ENCODE results near the gene SIX2.

The SIX2 gene

DNA sequence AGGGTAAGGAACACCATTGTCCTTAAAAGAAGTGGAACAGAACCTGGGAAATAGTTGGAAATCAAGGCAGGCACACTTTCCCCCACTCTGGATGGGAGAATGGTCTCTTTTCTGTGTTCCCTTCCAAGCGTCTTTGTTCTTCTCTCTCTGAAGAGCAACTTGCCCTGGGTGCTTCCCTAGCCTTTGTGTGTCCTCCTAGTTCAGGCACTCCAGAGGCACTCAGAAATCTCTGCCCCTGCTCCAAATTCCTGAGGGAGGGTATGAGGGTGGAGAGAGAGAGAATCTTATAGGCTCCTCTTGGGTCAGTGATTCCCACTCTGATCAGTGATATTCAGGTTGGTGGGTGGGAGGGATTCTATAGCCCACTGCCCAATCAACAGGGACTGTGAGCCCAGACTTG, 8.8 kb upstream of the SIX2 start:
- no peak for DNase-seq (ENCODE audit: low read depth)

DNA sequence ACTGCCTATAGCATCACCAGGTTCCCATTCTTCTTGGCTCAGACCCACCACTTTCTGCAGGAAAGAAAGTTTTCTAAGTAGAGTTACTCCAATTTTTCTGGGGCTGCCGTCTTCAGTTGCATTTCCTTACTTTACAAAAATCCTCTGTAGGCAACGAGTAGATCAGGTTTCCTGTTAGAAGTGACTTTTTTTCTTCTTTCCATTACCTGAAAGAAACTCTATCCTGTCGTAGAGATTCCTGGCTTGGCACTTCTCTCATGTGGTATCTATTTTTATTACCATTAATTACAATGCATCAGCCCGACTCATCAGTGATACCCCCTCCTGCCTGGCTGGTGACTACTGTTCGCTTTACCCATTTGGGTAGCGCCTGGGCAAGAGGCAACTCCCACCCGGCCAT, 5.6 kb upstream of the SIX2 start:
- no peak for DNase-seq (ENCODE audit: low read depth)

DNA sequence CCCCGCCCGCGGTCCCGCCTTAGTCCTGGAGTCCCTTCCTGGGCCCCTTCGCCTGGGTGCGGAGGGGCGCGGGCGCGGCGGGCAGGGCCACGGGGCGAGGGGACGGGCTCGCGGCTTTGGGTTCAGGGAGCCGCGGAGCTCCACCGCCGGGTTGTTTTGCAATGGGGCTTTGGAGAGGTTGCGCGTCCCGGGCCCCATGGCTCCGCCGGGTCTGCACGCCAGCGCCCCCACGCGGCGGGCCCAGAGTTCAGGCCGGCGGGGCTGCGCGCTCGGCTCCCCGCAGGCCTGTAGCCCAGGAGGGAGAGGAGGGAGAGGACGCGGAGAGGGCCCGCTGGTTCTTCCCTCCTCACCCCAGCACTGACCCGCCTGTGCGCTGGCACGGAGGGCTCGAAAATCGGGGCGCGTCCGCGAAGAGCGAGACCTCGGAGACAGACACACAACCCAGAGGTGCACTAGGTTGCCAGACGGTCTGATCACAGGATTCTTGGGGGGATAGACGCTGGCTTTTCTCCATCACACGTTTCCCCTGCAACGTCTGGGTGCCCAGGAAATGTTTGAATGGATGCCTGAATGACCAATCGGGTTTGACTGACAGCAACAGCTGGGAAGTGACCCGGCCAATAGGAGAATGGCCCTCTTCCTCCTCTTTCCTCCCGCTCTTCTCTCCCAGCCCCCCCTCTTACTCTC, 4.9 kb upstream of the SIX2 start:
- no peak for DNase-seq (ENCODE audit: low read depth)

DNA sequence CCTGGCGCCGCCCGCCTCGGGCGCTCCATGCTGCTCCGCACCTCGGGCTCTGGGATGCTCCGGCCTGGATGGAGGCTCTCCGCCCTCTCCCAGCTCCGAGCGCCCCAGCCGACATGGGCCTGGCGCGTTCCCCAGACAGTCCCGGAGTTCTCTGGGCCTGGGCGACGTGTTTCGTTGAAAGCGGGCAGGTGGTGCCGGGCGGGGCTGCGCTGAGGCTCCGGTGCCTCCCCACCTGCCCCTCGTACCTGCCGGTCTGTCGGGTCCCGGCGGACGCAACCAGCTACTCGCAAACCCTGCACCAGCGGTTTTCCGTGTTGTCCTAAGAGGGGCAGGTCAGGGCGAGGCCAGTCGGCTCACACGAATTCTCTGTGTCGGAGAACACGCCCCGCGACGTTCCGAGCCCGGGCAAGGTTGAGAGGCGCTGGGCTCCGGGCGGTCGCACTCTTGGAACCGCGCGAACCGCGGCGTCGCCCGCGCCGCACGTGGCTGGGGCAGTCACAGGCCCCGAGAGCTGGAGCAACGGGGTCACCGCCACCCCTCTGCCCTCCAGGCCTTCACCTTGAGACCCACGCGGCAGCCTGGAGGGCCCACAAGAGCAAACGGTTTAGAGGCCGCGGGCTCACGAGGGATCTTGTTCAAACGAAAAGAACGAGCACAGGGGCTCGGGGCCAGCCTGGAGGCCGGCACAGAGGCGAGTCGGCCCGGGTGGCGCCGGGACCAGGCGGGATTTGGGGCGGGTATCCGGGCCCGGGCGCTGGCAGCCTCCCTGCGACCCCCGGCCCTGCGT, 4.2 kb upstream of the SIX2 start:
- no peak for DNase-seq (ENCODE audit: low read depth)

DNA sequence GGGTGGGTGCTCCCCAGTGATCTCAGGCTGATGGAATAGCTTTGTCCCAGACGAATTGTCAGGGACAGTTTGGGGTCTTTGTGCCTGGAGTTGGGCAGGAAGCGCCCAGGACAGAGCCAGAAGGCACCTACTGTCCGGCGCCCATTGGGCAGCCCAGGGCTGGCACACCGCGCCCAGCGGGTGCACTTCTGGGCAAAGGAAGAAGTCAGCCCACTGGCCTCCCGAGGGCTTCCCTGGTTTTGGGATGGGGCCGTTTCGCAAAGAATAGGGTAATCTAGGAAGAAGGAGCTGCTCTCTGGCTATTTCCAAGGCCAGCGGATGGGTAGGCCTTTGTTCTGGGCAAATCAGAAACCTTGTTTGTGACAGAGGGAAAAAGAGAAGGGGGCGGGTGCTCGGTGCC, 3.5 kb upstream of the SIX2 start:
- DNase-seq (ENCODE audit: low read depth): no peak

DNA sequence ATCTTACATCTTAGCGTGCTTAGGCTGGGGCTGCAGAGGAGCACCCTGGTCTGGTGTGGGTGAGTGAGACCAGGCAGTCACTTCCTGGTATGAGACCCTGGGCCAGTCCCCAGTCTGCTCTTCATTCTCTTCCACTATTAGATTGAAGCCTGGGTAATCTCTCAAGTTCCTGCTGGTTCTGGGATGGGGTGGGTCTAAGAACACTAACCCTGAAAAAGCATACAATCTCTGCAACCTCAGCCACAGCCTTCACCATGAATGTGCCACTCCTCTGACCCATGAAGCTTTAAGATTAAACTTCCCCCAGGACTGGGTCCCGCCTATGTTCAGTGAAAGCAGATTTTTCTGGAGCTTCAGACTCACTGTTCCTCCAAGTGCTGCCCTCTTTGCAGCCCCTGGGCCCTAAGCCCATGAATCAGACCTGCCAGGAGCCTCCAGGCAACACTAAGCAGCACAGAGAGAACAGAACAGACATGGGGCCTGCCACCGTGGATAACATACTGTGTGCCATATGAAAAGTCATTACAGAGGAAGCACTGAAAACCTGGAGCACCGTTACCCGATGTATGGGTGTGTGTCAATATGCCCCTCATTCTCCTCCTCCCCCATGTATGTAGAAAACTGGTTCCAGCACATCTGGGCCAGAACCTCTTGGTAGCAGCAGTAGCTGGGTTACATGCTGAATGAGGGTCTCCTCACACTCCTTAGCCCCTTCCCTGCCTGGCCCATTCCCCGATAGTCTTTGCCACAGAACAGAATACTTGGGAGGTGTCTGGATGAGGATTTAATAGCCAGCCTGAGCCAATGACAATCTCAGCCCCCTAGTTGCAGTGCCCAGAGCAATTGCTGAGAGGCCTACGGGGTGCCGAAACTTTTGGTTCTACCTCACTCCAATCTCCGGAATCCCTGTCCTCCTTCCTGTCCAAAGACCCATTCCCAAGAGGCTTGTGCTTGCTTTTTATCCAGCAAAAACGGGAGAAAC, 2.7 kb upstream of the SIX2 start:
- no peak for DNase-seq (ENCODE audit: low read depth)

DNA sequence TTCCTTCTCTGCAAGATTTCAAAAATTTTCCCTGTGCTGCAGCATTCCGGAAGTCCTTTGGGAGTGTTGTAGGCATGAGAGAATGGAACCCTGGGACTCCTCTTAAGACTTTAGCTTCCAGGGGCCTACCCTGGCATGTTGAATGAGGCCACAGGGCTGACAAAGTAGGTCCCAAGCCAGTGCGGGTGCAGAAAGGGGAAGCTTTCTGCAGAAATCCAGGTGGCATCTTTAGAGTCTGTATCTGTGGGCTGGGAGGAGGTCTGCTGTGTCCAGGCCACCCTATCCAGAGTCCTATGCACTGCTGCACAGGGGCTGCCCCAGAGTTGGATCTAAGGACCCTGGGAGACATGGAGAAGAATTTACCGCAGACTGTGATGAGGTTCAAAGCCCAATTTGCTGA, 1.9 kb upstream of the SIX2 start:
- no peak for DNase-seq (ENCODE audit: low read depth)

DNA sequence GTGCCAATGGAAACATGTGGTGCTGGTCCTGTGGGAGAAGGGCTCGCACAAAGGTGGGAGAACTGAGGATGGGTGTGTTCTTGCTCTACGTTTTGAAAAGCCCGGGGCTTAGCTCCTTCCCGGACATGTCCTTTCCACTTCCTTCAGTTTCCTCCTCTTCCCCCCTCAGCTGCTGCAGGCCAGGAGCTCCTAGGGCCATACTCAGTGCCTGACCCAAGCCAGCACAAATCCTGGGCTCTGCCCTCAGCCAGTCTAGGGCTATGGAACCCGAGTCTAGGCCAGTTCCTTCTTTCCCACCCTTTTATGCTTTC, 1.4 kb upstream of the SIX2 start:
- no peak for DNase-seq (ENCODE audit: low read depth)

DNA sequence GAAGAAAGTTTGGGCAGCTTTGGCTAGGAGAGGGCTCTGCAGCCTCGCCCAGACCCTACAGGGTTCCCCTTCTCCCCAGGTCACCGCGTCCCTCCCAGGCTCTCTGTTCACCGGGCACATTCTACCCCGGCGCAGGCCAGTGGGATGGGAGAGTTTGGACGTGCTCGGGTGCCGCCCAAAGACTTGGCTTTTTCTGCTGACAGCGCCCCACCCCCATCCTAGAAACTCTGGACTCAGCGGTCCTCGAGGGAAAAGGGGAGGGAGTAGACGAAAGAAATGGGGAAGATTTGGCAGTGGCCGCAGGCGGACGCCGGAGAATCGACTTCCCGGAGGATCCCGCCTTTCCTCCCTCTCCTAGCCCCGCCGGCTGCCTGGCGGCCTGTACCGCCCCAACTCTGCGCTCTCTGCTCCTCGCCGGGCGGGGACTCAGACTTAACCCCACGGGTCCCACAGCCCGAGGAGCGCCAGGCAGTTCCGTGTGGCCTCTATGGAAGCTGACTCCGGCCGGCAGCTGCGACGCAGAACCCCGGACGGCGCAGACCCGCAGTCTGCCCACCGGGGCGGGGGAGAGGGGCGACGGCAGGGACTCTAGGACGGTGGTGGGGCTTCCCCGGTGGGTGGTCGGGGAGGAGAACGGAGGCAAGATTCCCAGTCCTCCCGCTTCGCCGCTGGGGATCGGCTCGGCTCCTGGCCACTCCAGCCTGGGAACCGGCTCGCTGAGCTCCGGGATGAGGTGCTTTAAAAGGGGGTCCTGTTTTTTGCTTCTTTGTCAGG, 863 bp upstream of the SIX2 start:
- no peak for DNase-seq (ENCODE audit: low read depth)

DNA sequence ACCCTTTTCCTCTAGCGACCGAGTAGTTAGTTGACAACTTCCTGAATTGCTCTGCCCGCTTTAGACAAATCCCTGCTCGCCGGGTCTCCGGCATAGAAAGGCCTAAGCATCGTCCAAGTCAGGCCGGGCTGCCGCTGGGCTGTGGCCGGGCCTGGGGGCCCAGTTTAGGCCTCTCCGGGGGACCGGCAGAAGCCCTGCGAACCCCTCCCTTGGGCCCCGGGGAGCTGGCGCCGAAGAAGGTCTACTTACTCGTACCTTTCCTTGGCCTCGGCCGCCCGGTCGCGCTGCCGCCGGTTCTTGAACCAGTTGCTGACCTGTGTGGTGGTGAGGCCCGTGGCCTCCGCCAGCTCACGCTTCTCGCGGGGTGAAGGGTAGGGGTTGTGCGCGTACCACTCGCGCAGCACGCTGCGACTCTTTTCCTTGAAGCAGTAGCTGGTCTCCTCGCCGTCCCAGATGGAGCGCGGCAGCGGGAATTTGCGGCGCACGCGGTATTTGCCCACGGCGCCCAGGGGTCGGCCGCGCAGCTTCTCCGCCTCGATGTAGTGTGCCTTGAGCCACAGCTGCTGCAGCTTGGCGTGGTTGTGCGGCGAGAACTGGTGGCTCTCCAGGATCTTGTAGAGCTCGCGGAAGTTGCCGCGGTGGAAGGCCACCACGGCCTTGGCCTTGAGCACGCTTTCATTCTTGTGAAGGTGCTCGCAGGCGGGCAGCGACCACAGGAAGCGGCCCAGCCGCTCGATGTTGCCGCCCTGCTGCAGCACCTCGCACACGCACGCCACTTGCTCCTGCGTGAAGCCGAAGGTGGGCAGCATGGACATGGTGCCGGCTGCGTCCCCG, 739 bp downstream of the SIX2 start:
- DNase-seq (ENCODE audit: low read depth): no peak

DNA sequence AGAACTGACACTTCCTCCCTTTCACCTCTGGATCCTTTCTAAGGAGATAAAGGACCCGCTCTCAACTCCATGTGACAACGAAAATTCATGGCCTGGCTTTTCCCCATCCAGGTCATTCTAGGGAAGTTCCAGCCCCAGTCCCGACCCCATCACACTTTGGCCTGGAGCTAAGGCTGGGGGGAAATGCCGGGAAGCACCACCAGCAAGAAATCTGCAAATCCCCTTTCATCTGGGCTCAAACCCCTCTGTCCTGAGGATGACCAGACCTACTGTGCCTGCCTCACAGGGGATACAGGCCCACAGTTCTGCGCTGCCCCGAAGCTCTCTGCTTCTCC, 1.3 kb downstream of the SIX2 start:
- no peak for DNase-seq (ENCODE audit: low read depth)

DNA sequence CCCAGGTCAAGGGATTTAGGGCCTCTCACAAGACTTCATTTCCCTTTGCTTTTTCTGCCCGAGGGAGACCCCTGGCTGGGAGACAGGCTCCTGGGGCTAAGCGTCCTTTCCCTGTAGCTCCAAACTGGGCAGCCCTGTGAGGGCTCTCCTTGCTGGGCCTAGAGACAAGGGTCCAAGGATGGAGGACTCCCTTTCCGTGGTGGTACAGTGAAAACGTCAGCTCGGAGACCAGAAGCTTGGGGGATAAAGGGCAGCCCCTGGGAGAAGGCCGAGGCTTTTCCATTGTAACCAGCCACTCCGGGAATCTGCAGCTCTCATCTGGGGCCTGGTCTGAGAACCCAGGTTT, 2.3 kb downstream of the SIX2 start:
- no peak for DNase-seq (ENCODE audit: low read depth)

DNA sequence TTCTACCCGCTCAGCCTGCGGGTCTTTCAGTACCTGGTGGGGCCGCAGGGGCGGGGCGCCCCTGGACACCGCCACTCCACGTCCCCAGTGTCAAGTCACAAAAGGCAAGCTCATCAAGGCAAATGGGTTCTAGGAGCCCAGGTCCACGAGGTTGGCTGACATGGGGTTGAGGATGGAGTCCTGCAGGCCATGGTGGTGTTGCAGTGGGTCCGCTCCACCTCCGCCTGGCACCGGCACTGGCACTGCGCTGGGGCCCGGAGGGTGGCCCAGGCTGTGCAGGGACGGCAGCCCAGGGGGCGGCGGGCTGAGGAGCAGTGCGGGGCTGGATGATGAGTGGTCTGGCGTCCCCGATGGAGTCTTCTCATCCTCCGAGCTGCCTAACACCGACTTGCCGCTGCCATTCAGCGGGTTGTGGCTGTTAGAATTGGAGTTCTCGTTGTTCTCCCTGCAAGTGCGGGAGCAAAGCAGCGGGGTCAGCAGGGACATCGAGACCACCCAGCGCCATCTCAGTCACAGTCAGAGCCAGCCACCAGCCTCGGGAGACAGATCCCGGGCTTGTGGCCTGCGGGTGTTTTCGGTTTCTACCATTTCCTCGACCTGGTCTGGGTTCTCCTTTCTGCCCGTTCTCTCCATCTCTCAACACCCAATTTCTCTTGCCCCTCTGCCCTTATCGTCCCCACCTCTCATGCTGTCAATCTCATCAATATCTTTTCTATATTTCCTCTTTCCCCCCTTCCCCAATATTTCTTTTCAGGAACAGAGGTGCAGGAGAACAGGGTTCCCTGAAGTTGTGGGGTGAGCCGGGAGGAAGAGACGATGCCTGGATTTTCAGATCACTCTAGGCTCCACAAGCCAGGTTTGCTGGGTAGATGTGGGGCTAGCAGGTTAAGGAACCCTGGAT, 3.0 kb downstream of the SIX2 start:
- DNase-seq (ENCODE audit: low read depth): no peak

DNA sequence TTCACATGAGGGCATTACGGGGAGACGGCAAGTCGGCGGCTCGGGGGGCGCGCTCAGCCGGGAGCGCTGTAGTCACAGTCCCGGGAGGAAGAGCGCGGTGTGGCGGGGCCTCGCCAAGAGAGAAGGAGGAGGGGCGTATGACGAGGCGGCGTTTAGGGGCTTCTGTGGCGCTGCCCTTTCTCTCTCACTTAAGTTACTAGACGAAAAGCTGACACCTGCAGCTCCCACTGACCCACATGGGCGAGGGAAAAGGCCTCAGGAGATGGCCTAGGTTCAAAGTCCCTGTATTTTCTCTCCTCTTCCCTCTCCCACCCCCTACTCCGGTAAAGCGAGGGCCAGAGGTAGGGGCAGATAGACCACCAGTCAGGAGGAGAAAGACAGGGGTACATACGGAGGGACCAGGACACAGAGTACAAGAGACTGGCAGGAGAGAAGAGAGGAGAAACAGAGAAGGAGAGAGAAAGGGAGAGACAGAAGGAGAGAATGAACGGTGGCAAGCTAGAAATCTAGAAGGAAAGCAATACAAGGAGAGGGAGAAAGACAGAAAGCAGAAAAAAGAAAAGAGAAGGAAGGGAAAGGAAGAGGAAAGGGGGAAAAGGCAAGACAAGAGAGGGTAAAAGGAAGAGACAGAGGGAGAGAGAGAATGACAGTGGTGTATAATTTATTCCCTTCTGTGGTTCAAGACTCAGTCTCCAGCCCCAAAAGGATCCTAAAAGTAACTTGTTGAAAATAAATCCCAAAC, 3.8 kb downstream of the SIX2 start:
- DNase-seq (ENCODE audit: low read depth): no peak

DNA sequence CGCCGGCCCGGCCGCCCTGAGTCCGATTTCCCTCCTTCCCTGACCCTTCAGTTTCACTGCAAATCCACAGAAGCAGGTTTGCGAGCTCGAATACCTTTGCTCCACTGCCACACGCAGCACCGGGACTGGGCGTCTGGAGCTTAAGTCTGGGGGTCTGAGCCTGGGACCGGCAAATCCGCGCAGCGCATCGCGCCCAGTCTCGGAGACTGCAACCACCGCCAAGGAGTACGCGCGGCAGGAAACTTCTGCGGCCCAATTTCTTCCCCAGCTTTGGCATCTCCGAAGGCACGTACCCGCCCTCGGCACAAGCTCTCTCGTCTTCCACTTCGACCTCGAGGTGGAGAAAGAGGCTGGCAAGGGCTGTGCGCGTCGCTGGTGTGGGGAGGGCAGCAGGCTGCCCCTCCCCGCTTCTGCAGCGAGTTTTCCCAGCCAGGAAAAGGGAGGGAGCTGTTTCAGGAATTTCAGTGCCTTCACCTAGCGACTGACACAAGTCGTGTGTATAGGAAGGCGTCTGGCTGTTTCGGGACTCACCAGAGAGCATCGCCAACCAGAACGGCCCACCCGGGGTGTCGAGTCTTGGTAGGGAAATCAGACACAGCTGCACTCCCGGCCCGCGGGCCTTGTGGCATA, 4.6 kb downstream of the SIX2 start:
- DNase-seq (ENCODE audit: low read depth): no peak

DNA sequence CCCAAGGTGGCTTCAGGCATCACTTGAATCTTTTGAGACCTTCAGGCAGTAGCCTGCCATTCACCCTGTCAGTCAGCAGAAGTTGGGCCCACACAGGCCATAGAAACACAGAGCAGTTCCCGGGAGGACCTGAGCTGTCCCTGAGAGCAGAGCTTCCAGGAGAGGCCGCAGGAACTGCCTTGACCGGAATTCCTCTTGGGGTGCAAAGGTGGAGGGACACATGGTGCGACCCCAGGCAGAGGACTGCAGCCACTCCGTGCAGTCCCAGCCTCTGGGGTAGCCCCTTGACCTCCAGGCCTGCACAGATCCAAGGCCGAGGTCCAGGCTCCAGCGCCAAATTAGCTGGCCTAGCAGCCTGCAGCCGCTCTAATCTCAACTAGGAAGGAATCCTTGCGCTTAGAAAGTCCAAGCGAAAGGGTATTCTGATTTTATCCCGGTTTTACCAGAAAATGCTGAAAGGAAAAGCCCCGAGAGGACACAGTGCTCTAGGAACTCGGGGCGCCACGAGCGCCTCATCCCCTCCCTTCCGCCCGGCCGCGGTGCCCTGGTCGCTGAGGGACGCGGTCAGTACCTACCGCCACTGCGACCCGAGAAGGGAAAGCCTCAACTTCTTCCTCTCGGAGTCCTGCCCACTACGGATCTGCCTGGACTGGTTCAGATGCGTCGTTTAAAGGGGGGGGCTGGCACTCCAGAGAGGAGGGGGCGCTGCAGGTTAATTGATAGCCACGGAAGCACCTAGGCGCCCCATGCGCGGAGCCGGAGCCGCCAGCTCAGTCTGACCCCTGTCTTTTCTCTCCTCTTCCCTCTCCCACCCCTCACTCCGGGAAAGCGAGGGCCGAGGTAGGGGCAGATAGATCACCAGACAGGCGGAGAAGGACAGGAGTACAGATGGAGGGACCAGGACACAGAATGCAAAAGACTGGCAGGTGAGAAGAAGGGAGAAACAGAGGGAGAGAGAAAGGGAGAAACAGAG, 5.4 kb downstream of the SIX2 start:
- DNase-seq (ENCODE audit: low read depth): no peak

DNA sequence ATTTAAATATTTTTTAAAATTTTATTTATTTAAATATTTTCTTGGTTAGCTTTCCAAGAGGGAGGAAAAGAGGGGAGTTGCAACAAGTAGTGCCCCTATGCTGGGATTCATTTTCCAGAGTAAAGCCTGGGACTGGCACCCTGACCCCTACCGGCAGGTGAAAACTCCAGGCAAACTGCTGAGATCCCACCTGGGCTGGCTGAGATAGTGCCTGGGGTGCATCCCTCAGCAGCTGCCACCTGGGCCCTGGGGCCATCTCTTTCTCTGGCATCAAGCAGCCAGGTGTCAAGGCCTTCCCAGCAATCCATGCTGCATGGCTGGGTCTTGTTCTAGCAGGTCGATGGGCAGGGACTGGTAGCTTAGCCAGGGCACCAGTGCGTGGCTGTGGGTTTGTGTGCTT, 6.6 kb downstream of the SIX2 start:
- DNase-seq (ENCODE audit: low read depth): no peak

DNA sequence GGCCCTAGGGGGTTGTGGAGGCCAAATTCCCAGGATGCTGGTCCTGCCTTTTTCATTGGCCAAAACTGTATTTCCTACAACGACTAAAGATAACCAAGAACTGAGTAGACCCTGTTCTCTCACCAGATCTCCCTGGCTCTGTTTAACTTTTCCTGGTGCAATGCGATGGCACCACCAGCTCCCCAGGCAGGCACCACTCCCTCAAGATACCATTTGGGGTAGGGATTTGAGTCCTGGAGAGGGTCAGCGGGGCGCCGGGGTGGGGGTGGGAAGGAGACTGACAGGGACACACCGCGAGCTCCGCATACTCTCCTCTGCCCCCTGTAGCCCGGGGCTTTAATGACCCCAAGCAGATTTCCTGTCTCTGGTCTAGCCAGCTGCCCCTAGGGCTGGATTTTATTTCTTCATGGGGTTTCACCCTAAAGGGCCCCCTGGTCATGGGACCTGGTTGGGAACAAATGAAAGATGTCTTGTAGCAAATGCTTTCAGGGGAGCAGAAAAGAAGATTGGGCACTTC, 7.3 kb downstream of the SIX2 start:
- no peak for DNase-seq (ENCODE audit: low read depth)
